Mesendoderm (in vitro differentiated cells): ENCODE measurements around the gene SOX21.

Experiments used
- DNase-seq: peaks from one replicate; pipeline ENCODE4 v3.0.0; 2013
- H2AK5ac ChIP-seq: 2 replicates; pipeline ENCODE4 v1.6.1; 2013; ENCODE audit warnings: low read length, inconsistent platforms
- H2BK120ac ChIP-seq: 2 replicates; pipeline ENCODE4 v1.6.1; 2013; ENCODE audit warnings: low read depth, mild to moderate bottlenecking, low read length, moderate library complexity, mixed read lengths
- H2BK15ac ChIP-seq: replicated peaks from 2 replicates; pipeline ENCODE4 v1.6.1; 2013; ENCODE audit warnings: low read depth, mild to moderate bottlenecking, moderate library complexity
- H2BK5ac ChIP-seq: 2 replicates; pipeline ENCODE4 v1.6.1; 2013; ENCODE audit warnings: low read length, inconsistent platforms
- H3K18ac ChIP-seq: 2 replicates; pipeline ENCODE4 v1.6.1; 2013; ENCODE audit warnings: mild to moderate bottlenecking, low read length, mixed read lengths
- H3K23ac ChIP-seq: one replicate; pipeline ENCODE4 v1.6.1; 2013; ENCODE audit warnings: low read length
- H3K27ac ChIP-seq: 2 replicates; pipeline ENCODE4 v1.5.1; 2013; ENCODE audit warnings: low read depth, mild to moderate bottlenecking, inconsistent platforms, low read length, moderate library complexity
- H3K27me3 ChIP-seq: 2 replicates; pipeline ENCODE4 v1.6.1; 2013; ENCODE audit warnings: low read length, control low read depth, mild to moderate bottlenecking, inconsistent platforms; ENCODE audit not compliant: insufficient read depth, poor library complexity
- H3K36me3 ChIP-seq: 2 replicates; pipeline ENCODE4 v1.6.1; 2013; ENCODE audit warnings: low read length, inconsistent platforms; ENCODE audit not compliant: control insufficient read depth, insufficient read depth
- H3K4ac ChIP-seq: one replicate; pipeline ENCODE4 v1.6.1; 2013; ENCODE audit warnings: low read depth, mild to moderate bottlenecking, low read length, moderate library complexity
- H3K4me1 ChIP-seq: 2 replicates; pipeline ENCODE4 v1.6.1; 2013; ENCODE audit warnings: low read depth, low read length, inconsistent platforms; ENCODE audit not compliant: control insufficient read depth
- H3K4me2 ChIP-seq: 2 replicates; pipeline ENCODE4 v1.6.1; 2013; ENCODE audit warnings: low read length
- H3K4me3 ChIP-seq: 2 replicates; pipeline ENCODE4 v1.5.1; 2013; ENCODE audit warnings: mild to moderate bottlenecking, low read length
- H3K56ac ChIP-seq: one replicate; pipeline ENCODE4 v1.6.1; 2013; ENCODE audit warnings: low read length
- H3K79me1 ChIP-seq: 2 replicates; pipeline ENCODE4 v1.6.1; 2013; ENCODE audit warnings: low read length, inconsistent platforms
- H3K79me2 ChIP-seq: 2 replicates; pipeline ENCODE4 v1.6.1; 2013; ENCODE audit warnings: mild to moderate bottlenecking, low read length; ENCODE audit not compliant: control insufficient read depth, insufficient read depth
- H3K9ac ChIP-seq: 2 replicates; pipeline ENCODE4 v1.6.1; 2013; ENCODE audit warnings: low read length, inconsistent platforms
- H4K5ac ChIP-seq: one replicate; pipeline ENCODE4 v1.6.1; 2013; ENCODE audit warnings: low read length
- H4K8ac ChIP-seq: one replicate; pipeline ENCODE4 v1.6.1; 2013; ENCODE audit warnings: low read depth, mild to moderate bottlenecking, control low read depth, low read length, moderate library complexity
- WGBS: extraction: QIAGEN DNeasy Blood & Tissue Kit; methylation state at CpG from one replicate; pipeline ENCODE4 v1.1.7; 2013; ENCODE audit warnings: low lambda C conversion rate, missing lambda C conversion rate; ENCODE audit not compliant: insufficient coverage; ENCODE audit errors: extremely low coverage; 5-methylcytosine and 5-hydroxymethylcytosine counted together

Gene SOX21

GRCh38 chr13:94707400-94708021 lies 4.8 kb downstream of the SOX21 start:
- Histone ChIP-seq H3K79me2 (no peaks in the 10 kb centered on the region), H3K56ac (no peak overlapping the region), H3K36me3 (no peaks in the 10 kb centered on the region), H2BK5ac (no peak overlapping the region), H3K4ac (no peak overlapping the region), H3K9ac (no peak overlapping the region), H3K23ac (no peak overlapping the region), H3K27me3 (peaks cover 73% of the 10 kb centered on the region), H4K8ac (no peak overlapping the region), H3K4me1 (no peaks in the 10 kb centered on the region), H2BK15ac (no peak overlapping the region), H3K18ac (no peak overlapping the region), H3K4me2 (peak overlapping the region; percentile 64), H3K27ac (peak overlapping the region; percentile 75), H3K4me3 (no peak overlapping the region), H2BK120ac (no peak overlapping the region), H2AK5ac (no peak overlapping the region), H4K5ac (no peak overlapping the region), H3K79me1 (no peaks in the 10 kb centered on the region)
- peak; percentile 62 for DNase-seq
- whole genome bisulfite sequencing: no CpG with 5 or more reads among the region's 41 CpGs

GRCh38 chr13:94706843-94707399 lies 5.4 kb downstream of the SOX21 start:
- H3K4me3 ChIP-seq: no peak overlapping the region
- no peaks in the 10 kb centered on the region for H3K36me3 ChIP-seq
- H2BK120ac ChIP-seq: no peak overlapping the region
- H3K4ac ChIP-seq: no peak overlapping the region
- H2AK5ac ChIP-seq: no peak overlapping the region
- H4K5ac ChIP-seq: no peak overlapping the region
- no peaks in the 10 kb centered on the region for H3K79me1 ChIP-seq
- WGBS: no CpG with 5 or more reads among the region's 15 CpGs
- H3K18ac ChIP-seq: no peak overlapping the region
- no peaks in the 10 kb centered on the region for H3K4me1 ChIP-seq
- no peak overlapping the region for H2BK5ac ChIP-seq
- H3K9ac ChIP-seq: no peak overlapping the region
- peak overlapping the region; percentile 75 for H3K27ac ChIP-seq
- no peak overlapping the region for H3K23ac ChIP-seq
- no peak for DNase-seq
- peaks cover 73% of the 10 kb centered on the region for H3K27me3 ChIP-seq
- no peaks in the 10 kb centered on the region for H3K79me2 ChIP-seq
- no peak overlapping the region for H3K4me2 ChIP-seq
- H3K56ac ChIP-seq: no peak overlapping the region
- no peak overlapping the region for H2BK15ac ChIP-seq
- H4K8ac ChIP-seq: no peak overlapping the region

GRCh38 chr13:94706101-94706842 lies 6.1 kb downstream of the SOX21 start:
- no peaks in the 10 kb centered on the region for H3K79me1 ChIP-seq
- H2BK15ac ChIP-seq: no peak overlapping the region
- no peak overlapping the region for H3K56ac ChIP-seq
- H4K8ac ChIP-seq: no peak overlapping the region
- no CpG with 5 or more reads among the region's 16 CpGs for WGBS
- no peak overlapping the region for H2AK5ac ChIP-seq
- no peaks in the 10 kb centered on the region for H3K36me3 ChIP-seq
- H2BK120ac ChIP-seq: no peak overlapping the region
- no peak overlapping the region for H3K23ac ChIP-seq
- H3K18ac ChIP-seq: no peak overlapping the region
- H3K27ac ChIP-seq: no peak overlapping the region
- DNase-seq: no peak
- H3K4me3 ChIP-seq: no peak overlapping the region
- no peak overlapping the region for H2BK5ac ChIP-seq
- peaks cover 73% of the 10 kb centered on the region for H3K27me3 ChIP-seq
- H3K4me2 ChIP-seq: no peak overlapping the region
- H3K4ac ChIP-seq: no peak overlapping the region
- no peaks in the 10 kb centered on the region for H3K79me2 ChIP-seq
- no peaks in the 10 kb centered on the region for H3K4me1 ChIP-seq
- no peak overlapping the region for H4K5ac ChIP-seq
- no peak overlapping the region for H3K9ac ChIP-seq

GRCh38 chr13:94705081-94706030 lies 7.0 kb downstream of the SOX21 start:
- H3K23ac ChIP-seq: peak overlapping the region; percentile 45
- H3K4ac ChIP-seq: no peak overlapping the region
- H3K18ac ChIP-seq: no peak overlapping the region
- no peaks in the 10 kb centered on the region for H3K79me1 ChIP-seq
- H4K5ac ChIP-seq: no peak overlapping the region
- no peak overlapping the region for H2BK15ac ChIP-seq
- H3K4me2 ChIP-seq: no peak overlapping the region
- H3K9ac ChIP-seq: no peak overlapping the region
- H3K27me3 ChIP-seq: peaks cover 75% of the 10 kb centered on the region
- H4K8ac ChIP-seq: no peak overlapping the region
- no peaks in the 10 kb centered on the region for H3K79me2 ChIP-seq
- DNase-seq: no peak
- no peaks in the 10 kb centered on the region for H3K4me1 ChIP-seq
- no CpG with 5 or more reads among the region's 40 CpGs for WGBS
- no peak overlapping the region for H2BK120ac ChIP-seq
- H3K56ac ChIP-seq: no peak overlapping the region
- no peaks in the 10 kb centered on the region for H3K36me3 ChIP-seq
- no peak overlapping the region for H2AK5ac ChIP-seq
- H2BK5ac ChIP-seq: no peak overlapping the region
- H3K27ac ChIP-seq: no peak overlapping the region
- no peak overlapping the region for H3K4me3 ChIP-seq

- Histone ChIP-seq H3K79me1 (no peaks in the 10 kb centered on the region), H3K27me3 (peaks cover 75% of the 10 kb centered on the region), H2AK5ac (no peak overlapping the region), H3K4me2 (no peak overlapping the region), H4K5ac (no peak overlapping the region), H3K36me3 (no peaks in the 10 kb centered on the region), H3K23ac (no peak overlapping the region), H3K79me2 (no peaks in the 10 kb centered on the region), H3K4me3 (no peak overlapping the region), H3K56ac (no peak overlapping the region), H3K9ac (no peak overlapping the region), H3K4me1 (no peaks in the 10 kb centered on the region), H3K27ac (no peak overlapping the region), H4K8ac (no peak overlapping the region), H2BK120ac (no peak overlapping the region), H3K4ac (no peak overlapping the region), H2BK15ac (no peak overlapping the region), H2BK5ac (no peak overlapping the region), H3K18ac (no peak overlapping the region)
- WGBS: no CpG with 5 or more reads among the region's 24 CpGs
- no peak for DNase-seq
Observed at GRCh38 chr13:94704377-94705080, 7.8 kb downstream of the SOX21 start.
